H1 (cell line): ENCODE results near the gene PAK6.

Source experiments
- CREB1 ChIP-seq: IDR thresholded peaks from 2 replicates; pipeline ENCODE4 v1.6.1; 2012; ENCODE audit warnings: inconsistent platforms
- EGR1 ChIP-seq: IDR thresholded peaks from 2 replicates; pipeline ENCODE4 v1.6.1; 2011; ENCODE audit warnings: low read depth, low read length, borderline replicate concordance
- EP300 ChIP-seq, 2 experiments: IDR thresholded peaks; 1 replicate in 1 of 2; 2 replicates in 1 of 2; pipeline ENCODE4 v1.6.1; 2011 to 2012; ENCODE audit warnings: low read depth in 2 of 2, low read length in 2 of 2, mild to moderate bottlenecking in 2 of 2, borderline replicate concordance in 1 of 2, inconsistent platforms in 1 of 2, moderate library complexity in 1 of 2
- EZH2 ChIP-seq: fragments of 200-600 bp; sonication (generic); IDR thresholded peaks from 2 replicates; pipeline ENCODE4 v1.7.1; 2012; ENCODE audit warnings: low read depth, mild to moderate bottlenecking, moderate library complexity, low read length, inconsistent platforms; ENCODE audit not compliant: severe bottlenecking
- GABPA ChIP-seq: IDR thresholded peaks from 2 replicates; pipeline ENCODE4 v1.6.1; 2011; ENCODE audit warnings: mild to moderate bottlenecking, low read length, moderate library complexity, borderline replicate concordance; ENCODE audit not compliant: insufficient read depth
- POLR2A ChIP-seq, 2 experiments: IDR thresholded peaks; 1 replicate in 1 of 2; 2 replicates in 1 of 2; pipeline ENCODE4 v1.6.1; 2011; ENCODE audit warnings: low read depth in 2 of 2, low read length in 2 of 2, mild to moderate bottlenecking in 2 of 2; ENCODE audit errors: control extremely low read depth in 1 of 2
- POLR2AphosphoS5 ChIP-seq: IDR thresholded peaks from 2 replicates; pipeline ENCODE4 v1.6.1; 2011; ENCODE audit warnings: low read depth, low read length
- RFX5 ChIP-seq: IDR thresholded peaks from 2 replicates; pipeline ENCODE4 v1.6.1; 2011; ENCODE audit warnings: low read depth, low read length, improper control_type of control experiment, borderline replicate concordance
- TEAD4 ChIP-seq: IDR thresholded peaks from 2 replicates; pipeline ENCODE4 v1.6.1; 2012; ENCODE audit warnings: low read depth, low read length, inconsistent platforms, mixed read lengths
- TF ChIP-seq, protein P1 (sequence below): IDR thresholded peaks from 2 replicates; pipeline ENCODE4 v1.6.1; 2012; ENCODE audit warnings: low read length, inconsistent platforms
- TF ChIP-seq, protein P2 (sequence below), 3 experiments: IDR thresholded peaks; 1 replicate in 2 of 3; 2 replicates in 1 of 3; pipeline versions ENCODE4 v1.5.1 to v1.6.1; 2011; ENCODE audit warnings: low read length in 3 of 3, mild to moderate bottlenecking in 3 of 3, inconsistent platforms in 2 of 3, low read depth in 1 of 3, moderate library complexity in 1 of 3; ENCODE audit not compliant: insufficient read depth in 1 of 3; ENCODE audit errors: control extremely low read depth in 1 of 3
- TF ChIP-seq, protein P3 (sequence below): IDR thresholded peaks from 2 replicates; pipeline ENCODE4 v1.6.1; 2011; ENCODE audit warnings: low read depth, mild to moderate bottlenecking, low read length; ENCODE audit not compliant: insufficient read depth

GRCh38 chr15:40250304-40250656 lies 11.4 kb downstream of the PAK6 start:
- TF ChIP-seq CREB1 (no peak), GABPA (no peak), POLR2A (IDR thresholded peaks at IDR 0.05; ENCODE audit: control extremely low read depth in 1 of 2, low read depth in 2 of 2, low read length in 2 of 2) (no peak), EZH2 (no peak), EGR1 (no peak), EP300 (IDR thresholded peaks at IDR 0.05; ENCODE audit: borderline replicate concordance in 1 of 2, low read depth in 2 of 2, low read length in 2 of 2) (no peak), POLR2AphosphoS5 (no peak), RFX5 (no peak), TEAD4 (no peak)
- TF ChIP-seq, protein P1, sequence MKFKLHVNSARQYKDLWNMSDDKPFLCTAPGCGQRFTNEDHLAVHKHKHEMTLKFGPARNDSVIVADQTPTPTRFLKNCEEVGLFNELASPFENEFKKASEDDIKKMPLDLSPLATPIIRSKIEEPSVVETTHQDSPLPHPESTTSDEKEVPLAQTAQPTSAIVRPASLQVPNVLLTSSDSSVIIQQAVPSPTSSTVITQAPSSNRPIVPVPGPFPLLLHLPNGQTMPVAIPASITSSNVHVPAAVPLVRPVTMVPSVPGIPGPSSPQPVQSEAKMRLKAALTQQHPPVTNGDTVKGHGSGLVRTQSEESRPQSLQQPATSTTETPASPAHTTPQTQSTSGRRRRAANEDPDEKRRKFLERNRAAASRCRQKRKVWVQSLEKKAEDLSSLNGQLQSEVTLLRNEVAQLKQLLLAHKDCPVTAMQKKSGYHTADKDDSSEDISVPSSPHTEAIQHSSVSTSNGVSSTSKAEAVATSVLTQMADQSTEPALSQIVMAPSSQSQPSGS = no peak
- TF ChIP-seq, protein P2, sequence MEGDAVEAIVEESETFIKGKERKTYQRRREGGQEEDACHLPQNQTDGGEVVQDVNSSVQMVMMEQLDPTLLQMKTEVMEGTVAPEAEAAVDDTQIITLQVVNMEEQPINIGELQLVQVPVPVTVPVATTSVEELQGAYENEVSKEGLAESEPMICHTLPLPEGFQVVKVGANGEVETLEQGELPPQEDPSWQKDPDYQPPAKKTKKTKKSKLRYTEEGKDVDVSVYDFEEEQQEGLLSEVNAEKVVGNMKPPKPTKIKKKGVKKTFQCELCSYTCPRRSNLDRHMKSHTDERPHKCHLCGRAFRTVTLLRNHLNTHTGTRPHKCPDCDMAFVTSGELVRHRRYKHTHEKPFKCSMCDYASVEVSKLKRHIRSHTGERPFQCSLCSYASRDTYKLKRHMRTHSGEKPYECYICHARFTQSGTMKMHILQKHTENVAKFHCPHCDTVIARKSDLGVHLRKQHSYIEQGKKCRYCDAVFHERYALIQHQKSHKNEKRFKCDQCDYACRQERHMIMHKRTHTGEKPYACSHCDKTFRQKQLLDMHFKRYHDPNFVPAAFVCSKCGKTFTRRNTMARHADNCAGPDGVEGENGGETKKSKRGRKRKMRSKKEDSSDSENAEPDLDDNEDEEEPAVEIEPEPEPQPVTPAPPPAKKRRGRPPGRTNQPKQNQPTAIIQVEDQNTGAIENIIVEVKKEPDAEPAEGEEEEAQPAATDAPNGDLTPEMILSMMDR (IDR thresholded peaks at IDR 0.05; ENCODE audit: control extremely low read depth in 1 of 3, insufficient read depth in 1 of 3, low read depth in 1 of 3, low read length in 3 of 3) = no peak
- TF ChIP-seq, protein P3, sequence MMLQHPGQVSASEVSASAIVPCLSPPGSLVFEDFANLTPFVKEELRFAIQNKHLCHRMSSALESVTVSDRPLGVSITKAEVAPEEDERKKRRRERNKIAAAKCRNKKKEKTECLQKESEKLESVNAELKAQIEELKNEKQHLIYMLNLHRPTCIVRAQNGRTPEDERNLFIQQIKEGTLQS = no peak
